T47D (cell line): ENCODE measurements around the gene LARGE1.

Experiments used
- DNase-seq, 2 experiments: peaks; one replicate each; pipeline versions ENCODE4 v3.0.0 to v3.0.0-alpha.2; 2011 to 2012; ENCODE audit warnings: low read depth in 1 of 2, low spot score in 1 of 2
- JUND ChIP-seq: IDR thresholded peaks from 2 replicates; pipeline ENCODE4 v1.6.1; 2012; ENCODE audit warnings: low read depth
- in situ Hi-C: cut with HindIII; loops from 2 replicates; pipeline ENCODE4 v1.10.0; 2016; ENCODE audit warnings: low sequenced_read_pairs, low pct_unique_long_range_greater_than_20kb

Gene LARGE1

DNA sequence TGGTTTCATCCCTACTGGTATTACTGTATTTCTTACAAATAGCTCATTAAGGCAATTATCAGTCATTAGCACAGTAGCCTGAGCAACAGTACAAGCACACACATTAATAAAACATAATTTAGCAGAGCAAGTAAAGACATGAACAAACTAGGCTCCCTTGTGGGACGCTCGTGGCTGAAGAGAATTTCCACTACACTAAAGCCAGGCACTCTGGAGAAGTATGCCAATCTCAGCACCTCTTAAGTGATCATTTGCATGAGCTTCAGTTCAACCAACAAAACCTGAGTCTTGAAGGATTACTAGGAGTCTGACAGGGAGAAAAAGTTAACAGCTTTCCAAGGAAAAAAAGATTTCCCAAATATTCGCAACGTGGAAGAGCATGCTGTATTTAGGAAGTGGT is 109.1 kb downstream of the LARGE1 start:
- in situ Hi-C loops, result no loop called here
- no peak for TF ChIP-seq JUND
- DNase-seq, result no peak

- no peak for DNase-seq
- in situ Hi-C loops, result no loop called here
- TF ChIP-seq JUND, result no peak
Measured at GRCh38 chr22:33807470-33807869, 112.8 kb downstream of the LARGE1 start.

DNA sequence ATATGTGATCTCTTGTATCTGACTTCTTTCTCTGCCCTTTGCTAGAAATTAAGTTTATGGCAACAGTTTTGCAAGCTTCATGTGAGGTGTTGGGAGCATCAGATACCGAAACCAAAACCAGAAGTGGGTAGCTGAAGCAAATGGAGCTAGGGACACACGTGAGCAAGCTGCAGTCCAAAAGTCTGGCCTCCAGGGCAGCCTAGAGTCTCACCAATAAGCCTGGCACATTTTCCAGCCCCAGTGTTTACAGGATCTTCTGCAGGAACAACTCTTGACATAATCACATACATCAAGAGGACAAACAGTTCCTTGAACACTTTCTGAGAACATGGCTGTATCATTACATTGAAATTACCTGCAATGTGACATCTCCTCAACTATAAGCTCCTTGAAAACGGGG is 114.1 kb downstream of the LARGE1 start:
- TF ChIP-seq JUND, result no peak
- in situ Hi-C loops, result no loop called here
- DNase-seq, result peak in 1 of 2 experiments; percentile 36

- DNase-seq, result no peak
Measured at GRCh38 chr22:33803371-33804282, 116.6 kb downstream of the LARGE1 start.

GRCh38 chr22:33798401-33798800 is 121.9 kb downstream of the LARGE1 start:
- in situ Hi-C loops, result no loop called here

More at GRCh38 chr22:33803371-33804282, 116.6 kb downstream of the LARGE1 start:
- TF ChIP-seq JUND, result no peak
- in situ Hi-C loops, result no loop called here

GRCh38 chr22:33796494-33796893 is 123.8 kb downstream of the LARGE1 start:
- DNase-seq, result peak in 1 of 2 experiments; percentile 33
- no peak for TF ChIP-seq JUND
- in situ Hi-C loops, result no loop called here

More at GRCh38 chr22:33798401-33798800, 121.9 kb downstream of the LARGE1 start:
- DNase-seq, result no peak
- no peak for TF ChIP-seq JUND

GRCh38 chr22:33793475-33793874 is 126.8 kb downstream of the LARGE1 start:
- no peak for DNase-seq
- in situ Hi-C loops, result no loop called here
- TF ChIP-seq JUND, result no peak

- TF ChIP-seq JUND, result no peak
- in situ Hi-C loops, result no loop called here
- DNase-seq, result no peak
Measured at GRCh38 chr22:33792832-33793231, 127.4 kb downstream of the LARGE1 start.

GRCh38 chr22:33789690-33790253 is 130.5 kb downstream of the LARGE1 start:
- no peak for TF ChIP-seq JUND
- DNase-seq, result no peak
- in situ Hi-C loops, result no loop called here

- TF ChIP-seq JUND, result no peak
- no peak for DNase-seq
- in situ Hi-C loops, result no loop called here
Measured at GRCh38 chr22:33788927-33789326, 131.3 kb downstream of the LARGE1 start.

GRCh38 chr22:33787645-33788456 is 132.4 kb downstream of the LARGE1 start:
- in situ Hi-C loops, result no loop called here
- no peak for DNase-seq
- TF ChIP-seq JUND, result no peak

DNA sequence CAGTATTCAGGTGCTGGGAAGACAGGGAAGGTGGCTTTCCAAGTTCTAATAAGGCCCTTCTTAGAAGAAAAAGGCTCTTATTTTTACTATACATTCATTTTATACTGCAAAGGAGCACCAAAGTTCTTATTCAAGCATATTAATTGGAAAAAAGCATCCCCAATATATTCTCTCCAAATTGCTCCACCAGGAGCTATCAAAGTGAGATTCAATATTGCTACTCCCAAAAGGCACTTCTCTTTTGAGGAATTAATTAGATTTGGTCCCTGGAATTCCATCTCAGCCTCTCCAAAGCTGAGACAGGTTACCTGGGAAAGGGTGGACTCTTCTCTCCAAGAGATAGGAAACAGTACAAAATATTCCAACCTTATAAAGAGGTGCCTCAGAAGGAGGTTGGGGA is 134.1 kb downstream of the LARGE1 start:
- DNase-seq, result no peak
- no peak for TF ChIP-seq JUND
- in situ Hi-C loops, result no loop called here
